Measurements from ENCODE around the gene ITPRIPL2.

The ITPRIPL2 gene

DNA sequence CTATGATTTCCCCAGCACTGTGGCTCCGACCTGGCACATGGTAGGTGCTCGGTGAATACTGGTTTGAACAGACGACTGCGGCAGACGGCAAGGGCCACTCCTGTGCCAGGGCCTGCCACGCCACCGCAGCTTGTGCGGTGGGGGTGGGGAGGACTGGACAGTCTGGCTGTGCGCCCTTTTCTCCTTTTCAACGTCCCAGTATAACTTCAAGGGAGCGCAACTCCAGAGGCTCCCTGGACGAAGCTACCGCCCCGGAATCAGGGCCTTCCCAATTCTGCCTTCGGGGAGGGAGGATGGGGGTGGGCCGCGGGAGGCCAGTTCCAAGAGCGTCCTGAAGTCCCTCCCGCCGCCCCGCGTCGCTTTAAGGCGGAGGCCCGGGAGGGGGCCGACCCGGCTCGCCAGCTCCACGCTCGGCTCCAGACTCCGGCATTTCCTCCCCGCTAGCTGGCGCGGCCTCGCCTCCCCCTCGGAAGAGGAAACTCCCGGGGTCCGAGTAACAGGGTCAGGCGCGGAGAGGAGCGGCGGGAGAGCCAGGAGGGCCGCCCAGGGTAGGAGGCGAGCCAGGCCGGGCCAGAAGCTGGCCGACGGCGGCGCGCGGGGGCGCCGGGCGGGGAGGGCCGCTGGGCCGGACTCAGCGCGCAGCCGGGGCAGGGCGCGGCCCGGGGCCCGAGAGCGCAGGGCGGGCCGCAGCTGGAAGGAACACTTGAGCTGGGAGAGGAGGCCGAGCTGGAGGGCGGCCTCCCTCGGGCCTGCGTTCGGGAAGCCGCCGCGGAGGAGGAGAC lies at the start of gene ITPRIPL2:
TSS of gene ITPRIPL2 (plus strand) at position 388 of the 782 bp plus-strand sequence. CDS start 498 bp downstream, outside the sequence.
- DNase-seq (ENCODE audit: low read depth), result no peak

DNA sequence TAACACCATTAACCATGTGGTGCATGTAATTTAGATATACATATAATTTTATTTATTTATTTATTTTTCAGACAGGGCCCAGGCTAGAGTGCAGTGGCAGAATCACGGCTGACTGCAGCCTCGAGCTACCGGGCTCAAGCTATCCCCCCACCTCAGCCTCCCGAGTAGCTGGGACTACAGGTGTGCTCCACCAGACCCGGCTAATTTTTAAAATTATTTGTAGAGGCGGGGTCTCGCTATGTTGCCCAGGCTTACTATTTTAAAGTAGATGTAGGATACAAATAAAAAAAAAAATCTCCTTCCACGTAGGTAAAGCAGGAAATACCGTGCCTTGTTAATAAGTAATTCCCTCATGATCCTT lies 46.8 kb upstream of the ITPRIPL2 start:
- no peak for DNase-seq (ENCODE audit: low read depth)

DNA sequence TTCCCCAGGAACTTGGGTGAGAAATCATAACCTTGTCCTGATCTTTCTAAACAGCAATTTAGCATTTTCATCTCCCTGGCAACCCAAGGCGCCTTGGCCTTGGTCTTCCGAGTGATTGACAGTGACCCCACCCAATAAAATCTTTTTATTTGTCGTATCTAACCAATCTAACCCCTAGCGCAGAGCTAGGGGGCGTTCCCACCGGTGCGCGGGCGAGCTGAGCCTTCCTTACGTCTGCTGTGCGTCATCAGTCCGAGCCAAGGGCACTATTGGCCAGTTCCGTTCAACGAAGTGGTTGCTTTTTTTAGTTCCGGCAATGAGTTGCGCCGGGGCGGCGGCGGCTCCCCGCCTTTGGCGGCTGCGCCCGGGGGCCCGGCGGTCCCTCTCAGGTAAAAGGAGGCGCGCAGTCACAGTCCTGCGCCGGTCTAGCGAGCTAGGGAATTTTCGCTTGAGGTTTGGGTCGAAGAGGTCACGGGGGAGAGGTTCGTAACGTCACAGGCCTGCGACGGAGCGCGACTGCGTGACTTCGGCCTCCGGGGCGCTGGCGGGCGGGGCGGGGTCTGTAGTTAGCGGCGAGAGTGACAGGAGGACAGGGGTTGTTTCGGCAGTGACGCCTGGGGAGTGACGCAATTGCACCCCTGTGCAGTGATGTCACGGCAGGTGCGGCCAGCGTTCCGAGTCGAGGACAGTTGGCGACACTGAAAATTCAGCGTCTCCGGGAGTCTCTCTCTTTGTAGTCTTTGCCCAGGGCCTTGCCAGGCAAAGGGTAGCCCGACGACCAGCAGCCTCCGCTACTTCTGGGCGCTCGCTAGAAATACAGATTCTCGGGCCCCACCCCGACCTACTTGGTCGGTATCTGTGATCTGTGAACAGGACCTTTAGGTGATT lies 46.2 kb upstream of the ITPRIPL2 start, which contains the start of gene COQ7:
TSS of gene COQ7 (plus strand) at position 266 of the 888 bp plus-strand sequence. CDS start at position 317, 51 bp downstream.
- peak; percentile 97 for DNase-seq (ENCODE audit: low read depth)

DNA sequence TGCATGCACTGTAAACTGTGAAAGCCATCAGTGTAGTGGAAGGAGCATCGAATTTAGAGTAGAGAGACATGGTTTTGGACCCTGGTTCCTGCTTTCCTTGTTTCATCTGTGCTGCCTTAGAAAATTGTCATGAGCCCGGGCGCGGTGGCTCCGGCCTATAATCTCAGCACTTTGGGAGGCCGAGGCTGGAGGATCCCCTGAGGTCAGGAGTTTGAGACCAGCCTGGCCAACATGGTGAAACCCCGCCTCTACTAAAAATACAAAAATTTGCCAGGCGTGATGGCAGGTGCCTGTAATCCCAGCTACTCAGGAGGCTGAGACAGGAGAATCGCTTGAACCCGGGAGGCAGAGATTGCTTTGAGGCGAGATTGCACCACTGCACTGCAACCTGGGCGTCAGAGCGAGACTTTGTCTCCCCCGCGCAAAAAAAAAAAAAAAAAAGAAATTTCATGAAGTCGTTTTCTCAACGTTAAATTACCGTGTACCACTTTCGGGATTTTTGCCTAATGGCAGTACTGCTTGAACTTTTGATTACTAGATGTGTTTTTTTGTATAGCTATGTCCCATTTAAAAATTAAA lies 45.4 kb upstream of the ITPRIPL2 start:
- no peak for DNase-seq (ENCODE audit: low read depth)

DNA sequence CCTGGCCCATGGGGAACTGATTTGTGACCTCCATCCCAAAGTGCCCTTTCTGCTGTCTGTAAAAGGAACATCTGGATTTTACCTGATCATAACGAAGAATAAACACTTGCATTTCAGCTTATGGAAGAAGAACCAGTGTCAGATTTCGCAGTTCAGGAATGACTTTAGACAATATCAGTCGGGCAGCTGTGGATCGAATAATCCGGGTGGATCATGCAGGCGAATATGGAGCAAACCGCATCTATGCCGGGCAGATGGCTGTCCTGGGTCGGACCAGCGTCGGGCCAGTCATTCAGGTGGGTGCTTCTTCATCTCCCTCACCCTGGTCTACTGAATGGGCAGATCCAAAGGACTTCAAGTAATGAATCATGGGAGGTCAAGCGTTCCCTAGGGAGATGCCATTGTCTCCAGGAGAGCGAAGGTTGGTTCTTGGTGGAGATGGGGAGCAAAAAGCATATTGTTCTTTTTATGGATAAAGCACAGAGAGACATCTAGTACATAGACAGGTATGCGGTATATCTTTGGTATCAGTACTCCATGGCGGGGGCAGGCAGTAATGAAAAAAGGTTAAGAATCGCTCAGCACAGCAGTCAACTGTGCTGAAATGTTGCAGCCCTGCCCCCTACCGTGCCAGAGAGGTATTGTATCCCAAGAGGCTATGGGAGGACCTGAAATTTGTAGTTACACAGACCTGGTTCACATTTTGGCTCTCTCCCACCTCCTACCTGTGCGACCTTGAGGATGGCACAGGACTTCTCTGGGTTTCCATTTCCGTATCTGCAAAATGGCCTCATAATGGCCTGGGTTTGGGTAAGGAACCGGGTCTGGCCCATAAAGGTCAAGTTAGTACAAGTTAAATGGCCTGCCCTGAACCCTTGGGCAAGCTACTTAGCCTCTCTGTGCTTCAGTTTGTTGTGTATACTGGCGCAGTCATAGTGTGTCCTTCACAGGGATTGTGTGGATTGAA lies 41.7 kb upstream of the ITPRIPL2 start:
- peak; percentile 17 for DNase-seq (ENCODE audit: low read depth)

DNA sequence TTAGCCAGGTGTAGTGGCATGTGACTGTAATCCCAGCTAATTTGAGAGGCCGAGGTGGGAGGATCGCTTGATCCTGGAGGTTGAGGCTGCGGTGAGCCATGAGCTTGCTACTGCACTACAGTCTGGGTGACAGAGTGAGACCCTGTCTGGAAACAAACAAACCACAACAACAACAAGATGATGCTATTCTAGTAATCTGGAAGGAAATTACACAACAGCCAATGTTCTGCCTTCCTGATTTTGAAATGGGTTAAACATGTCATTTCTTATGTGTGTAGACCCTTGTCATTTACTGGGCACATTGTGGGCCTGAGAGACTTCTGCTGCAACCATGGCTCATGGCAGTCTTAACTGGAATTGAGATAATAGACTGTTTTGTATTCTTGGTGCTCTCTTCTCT lies 40.4 kb upstream of the ITPRIPL2 start:
- DNase-seq (ENCODE audit: low read depth), result no peak

DNA sequence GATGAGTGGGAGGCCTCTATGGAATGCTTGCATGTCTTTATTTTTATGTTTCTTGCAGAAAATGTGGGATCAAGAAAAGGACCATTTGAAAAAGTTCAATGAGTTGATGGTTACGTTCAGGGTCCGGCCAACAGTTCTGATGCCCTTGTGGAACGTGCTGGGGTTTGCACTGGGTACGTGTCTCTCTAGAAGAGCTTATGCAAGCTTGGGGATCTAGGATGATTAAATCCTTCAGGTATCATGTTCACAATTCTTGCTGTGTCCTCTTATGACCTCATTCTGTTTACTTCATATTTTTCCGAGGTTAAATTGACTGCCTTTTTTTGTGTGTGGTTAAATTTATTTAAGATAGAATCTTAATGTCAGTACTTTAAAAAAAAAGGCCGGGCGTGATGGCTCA lies 39.9 kb upstream of the ITPRIPL2 start:
- no peak for DNase-seq (ENCODE audit: low read depth)

DNA sequence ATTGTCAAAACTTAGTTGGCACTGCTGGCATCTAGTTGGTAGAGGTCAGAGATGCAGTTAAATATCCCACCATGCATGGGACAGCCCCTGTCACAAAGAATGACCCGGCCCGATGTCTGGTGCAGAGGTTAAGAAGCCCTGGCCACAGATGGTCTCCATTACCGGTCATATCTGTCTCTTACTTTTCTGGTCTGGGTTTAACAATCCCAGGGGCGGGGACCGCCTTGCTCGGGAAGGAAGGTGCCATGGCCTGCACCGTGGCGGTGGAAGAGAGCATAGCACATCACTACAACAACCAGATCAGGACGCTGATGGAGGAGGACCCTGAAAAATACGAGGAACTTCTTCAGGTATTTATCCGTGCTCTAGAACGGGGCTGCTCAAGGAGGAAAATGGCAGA lies 38.3 kb upstream of the ITPRIPL2 start:
- DNase-seq (ENCODE audit: low read depth), result no peak

DNA sequence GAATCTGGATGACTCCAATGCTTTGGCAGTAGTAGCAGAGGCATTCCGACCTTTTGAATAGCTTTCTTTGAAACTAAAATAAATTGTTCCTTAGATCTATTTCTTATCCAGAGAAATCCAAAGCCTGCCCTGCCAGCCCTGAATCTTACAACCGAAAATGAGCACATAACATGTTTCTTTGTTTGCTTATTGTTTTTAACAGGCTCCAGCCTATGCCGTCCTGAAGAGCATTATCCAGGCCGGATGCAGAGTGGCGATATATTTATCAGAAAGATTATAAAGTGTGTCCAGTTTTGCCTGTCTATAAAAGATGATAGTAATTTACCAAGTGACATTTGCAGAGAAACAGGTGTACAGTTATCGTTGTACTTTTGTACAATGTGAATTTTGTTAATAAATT lies 35.9 kb upstream of the ITPRIPL2 start:
- no peak for DNase-seq (ENCODE audit: low read depth)

DNA sequence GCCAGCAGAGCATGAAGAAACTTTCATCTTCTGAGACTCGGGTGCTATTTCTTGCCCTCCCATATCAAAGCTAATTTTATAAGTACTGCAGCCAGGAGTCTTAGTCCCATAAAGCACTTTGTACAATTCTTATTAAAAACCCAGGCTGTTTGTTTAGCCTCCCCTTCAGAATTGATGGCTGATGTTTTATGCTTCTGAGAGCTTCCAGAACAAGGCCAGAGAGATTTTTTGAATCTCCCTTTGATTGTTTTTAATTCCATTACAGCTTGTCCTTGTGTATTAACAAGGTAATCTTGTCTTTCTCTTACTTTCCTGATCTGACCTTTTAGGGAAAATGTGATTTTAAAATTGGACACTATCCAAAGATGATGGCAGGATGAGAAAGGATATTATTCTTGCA lies 30.1 kb upstream of the ITPRIPL2 start:
- no peak for DNase-seq (ENCODE audit: low read depth)

DNA sequence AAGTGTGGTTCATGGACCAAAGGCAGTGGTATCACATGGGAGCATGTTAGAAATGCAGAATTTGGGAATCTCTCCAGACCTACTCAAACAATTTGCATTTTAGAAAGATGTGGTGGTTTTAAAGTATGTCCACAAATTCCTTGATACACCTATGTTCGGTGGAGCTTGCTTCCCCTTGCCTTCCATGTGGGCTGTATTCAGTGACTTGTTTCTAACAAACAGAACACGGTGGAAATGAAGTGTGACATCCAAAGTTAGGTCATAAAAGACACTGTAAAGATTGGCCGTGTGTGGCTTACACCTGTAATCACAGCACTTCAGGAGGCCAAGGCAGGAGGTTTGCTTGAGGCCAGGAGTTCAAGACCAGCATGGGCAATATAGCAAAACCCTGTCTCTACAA lies 29.6 kb upstream of the ITPRIPL2 start:
- DNase-seq (ENCODE audit: low read depth), result no peak

DNA sequence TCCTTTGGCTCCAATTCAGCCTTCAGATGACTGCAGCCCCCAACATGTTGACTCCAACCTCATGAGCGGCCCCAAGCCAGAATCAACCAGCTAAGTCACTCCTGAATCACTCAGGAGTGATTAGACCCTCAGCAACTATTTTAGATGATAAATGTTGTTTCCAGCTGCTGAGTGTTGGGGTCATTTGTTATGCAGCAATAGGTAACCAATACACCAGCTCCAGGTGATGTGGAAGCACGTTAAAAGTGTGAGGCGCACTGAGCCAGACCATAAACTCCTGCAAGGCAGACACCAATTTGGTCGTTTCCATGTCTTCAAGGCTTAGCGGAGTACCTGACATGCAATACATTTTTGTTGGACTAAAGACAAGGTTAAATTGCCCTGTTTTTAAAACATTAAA lies 28.9 kb upstream of the ITPRIPL2 start:
- DNase-seq (ENCODE audit: low read depth), result no peak

DNA sequence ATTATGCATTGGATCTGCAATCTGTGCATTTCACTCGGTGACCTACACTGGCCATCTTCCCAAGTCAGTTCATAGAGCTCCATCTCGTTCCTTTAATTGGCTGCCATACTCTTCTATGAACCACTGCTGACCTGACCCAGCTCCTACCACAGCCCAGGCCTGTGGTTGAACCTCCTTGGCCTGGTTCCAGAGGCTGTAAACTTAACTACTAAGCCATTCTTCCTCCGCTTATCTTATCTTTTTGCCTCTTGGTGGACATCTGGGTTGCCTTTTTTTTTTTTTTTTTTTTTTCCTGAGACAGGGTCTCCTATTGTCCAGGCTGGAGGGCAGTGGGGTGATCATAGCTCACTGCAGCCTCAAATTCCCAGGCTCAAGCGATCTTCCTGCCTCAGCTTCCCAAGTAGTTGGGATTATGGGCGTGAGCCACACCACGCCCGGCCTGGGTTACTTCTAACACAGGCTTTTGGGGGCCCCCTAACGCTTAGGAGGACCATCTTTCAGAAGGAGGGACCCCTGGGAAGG lies 28.0 kb upstream of the ITPRIPL2 start:
- no peak for DNase-seq (ENCODE audit: low read depth)

DNA sequence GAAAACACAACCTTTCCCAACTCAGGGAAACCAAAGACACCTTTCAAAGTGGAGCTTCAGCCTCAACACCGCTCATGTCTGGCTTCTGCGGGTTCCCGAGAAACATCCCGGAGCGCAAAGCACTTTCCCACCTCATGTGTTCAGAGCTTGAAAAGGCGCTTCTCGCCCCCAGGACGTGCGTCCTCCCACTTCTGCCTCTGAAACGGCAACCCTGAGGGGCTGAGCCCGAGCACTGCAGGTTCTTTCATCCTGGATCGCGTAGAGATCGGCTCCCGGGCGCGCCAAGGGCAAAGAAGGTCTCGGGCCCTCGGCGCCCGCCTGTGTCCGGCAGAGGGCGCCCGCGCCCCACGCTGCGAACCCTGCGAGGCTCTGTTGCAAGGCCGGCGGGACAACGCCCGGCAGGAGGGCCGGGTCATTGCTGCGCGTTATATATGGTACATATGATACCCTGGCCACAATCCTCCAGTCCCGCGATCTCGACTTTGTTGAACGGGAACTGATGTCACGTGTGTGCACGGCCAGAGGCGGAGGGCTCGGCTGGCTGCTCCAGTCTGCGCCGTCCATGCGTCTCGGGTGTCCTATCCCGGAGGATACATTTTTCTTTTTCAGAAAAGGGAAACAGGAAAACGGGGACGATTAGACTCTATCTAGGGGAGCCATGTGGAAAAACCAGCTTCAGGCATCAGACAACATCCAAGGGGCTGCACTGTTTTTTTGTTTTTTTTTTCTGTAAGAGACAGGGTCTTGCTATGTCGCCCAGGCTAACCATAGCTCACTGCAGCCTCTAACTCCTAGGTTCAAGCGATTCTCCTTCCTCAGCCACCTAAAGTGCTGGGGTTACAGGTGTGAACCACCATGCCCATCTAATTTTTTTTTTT lies 27.2 kb upstream of the ITPRIPL2 start:
- DNase-seq (ENCODE audit: low read depth), result peak; percentile 69

DNA sequence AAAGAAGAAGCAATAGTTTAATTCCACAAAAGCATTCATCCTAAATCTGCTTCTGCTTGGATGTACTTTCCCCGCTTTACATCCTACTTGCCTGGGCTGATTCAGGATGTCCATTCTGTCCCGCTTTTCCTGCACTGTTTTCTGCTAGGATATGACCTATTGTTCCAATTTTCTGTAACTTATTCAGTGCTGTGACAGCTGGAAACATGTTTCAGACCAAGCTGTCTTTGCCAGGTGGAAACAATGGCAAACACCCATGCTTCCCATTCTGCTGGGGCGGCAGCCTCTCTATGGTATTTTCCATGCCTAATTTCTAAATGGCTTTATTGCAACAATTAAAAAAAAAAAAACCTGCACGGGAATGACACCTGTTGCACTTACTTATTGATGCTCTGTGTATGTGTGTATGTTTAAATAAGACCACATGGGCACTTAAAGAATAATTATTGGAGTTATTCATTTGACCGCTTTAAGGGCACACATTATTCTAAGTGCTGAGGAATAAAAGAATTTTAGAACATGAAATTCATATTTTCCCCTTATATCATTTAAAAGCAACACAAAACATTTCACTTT lies 25.3 kb upstream of the ITPRIPL2 start:
- DNase-seq (ENCODE audit: low read depth), result no peak

DNA sequence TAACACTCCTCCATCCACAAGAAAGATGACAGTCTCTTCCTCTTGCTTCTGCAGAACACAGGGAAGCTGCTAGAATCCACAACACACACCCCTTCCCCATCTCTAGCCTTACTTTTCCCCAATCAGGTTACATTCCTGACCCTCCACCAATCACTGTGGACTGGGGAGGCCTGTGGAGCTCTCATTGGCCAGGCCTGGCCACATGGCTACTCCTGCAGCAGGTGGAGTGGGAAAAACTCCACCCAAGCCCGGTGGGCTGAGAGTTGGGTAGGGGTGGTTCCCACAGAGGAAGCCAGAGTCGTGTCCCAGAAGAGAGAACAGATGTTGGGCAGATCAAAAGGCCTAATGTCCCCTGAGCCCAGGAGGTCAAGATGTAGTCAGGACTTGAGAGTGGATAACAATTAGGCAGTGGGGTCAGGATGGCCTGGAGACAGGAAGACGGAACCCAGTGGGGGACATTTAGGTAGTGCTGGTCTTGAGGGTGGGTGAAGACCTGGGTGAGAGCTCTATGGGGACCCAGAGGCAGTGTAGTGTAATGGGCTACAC lies 24.3 kb upstream of the ITPRIPL2 start:
- no peak for DNase-seq (ENCODE audit: low read depth)

DNA sequence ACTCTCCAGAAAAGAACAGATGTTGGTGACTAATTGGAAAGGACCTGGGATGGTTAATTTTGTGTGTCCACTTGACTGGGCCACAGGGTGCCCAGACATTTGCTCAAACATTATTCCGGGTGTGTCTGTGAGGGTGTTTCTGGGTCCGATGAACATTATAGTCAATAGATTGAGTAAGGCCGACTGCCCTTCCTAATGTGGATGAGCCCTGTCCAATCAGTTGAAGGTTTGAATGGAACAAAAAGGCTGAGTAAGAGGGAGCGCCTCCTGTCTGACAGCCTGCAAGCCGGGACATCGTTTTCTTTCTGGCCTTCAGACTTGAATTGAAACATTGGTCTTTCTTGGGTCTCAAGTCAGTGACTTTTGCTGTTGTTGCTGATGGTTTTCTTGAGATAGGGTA lies 22.8 kb upstream of the ITPRIPL2 start:
- no peak for DNase-seq (ENCODE audit: low read depth)

DNA sequence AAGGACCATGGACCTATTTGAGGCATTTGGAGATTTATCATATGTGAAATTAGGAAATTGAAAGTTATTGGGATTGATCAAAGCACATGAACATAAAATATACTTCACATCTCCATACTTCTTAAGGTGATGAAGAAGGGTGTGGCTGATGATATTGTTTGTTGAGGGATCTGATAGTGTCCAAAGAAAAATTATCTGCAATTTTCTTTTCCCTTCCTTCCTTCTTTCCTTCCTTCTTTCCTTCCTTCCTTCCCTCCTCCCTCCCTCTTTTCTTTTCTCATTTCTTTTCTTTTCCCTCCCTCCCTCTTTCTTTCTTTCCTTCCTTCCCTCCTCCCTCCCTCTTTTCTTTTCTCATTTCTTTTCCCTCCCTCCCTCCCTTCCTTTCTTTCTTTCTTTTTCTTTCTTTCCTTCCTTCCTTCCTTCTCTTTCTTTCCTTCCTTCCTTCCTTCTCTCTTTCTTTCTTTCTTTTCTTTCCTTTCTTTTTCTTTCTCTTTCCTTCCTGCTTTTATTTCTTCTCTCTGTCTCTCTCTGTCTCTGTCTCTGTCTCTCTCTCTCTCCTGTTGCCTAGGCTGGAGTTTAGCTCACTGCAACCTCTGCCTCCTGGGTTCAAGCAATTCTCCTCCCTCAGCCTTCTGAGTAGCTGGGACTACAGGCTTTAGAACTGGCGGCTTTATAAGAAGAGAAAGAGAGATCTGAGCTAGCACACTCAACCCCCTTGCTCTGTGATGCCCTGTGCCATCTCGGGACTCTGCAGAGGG lies 20.9 kb upstream of the ITPRIPL2 start:
- DNase-seq (ENCODE audit: low read depth), result no peak

Data from activated T-helper 9 cell treated with anti-CD3 and anti-CD28 coated beads, Interleukin-2, amount 50 U/mL, for 16 hours (primary cell).